Measurements from ENCODE around the gene VAV1. TPM values are rescaled to one million over a fixed set of nuclear protein-coding genes. Genes with fewer than 3 reads are reported as not detected.

The VAV1 gene
- total and polyA plus RNA-seq, 9 of the 15 experiments (the other 6 are each of a cell fraction or from before 2014, with no cell fraction given): 0.46 to 20.1 (median 11.1) TPM

DNA sequence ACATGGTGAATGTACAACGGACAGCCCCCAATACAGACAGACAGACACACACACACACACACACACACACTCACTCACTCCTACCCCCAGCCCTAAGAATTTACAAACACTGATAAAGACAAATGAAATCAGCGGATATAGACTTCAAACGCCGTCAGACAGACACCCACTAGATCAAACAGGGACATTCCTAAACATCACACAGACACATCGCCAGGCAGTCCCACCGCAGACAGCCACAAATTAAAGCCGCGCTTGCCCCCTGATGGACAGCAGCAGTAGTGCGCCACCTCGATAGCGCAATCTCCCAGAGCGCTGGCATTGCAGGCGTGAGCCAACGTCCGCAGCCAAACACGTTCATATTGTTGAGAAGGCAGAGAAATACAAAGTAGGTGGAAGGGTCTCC, 90.2 kb downstream of the VAV1 start (continued):
- TF ChIP-seq MEF2D (tag; conservative IDR thresholded peaks at IDR 0.05; ENCODE audit: low read depth) (no peak), SMAD3 (CRISPR knock-in tag; conservative IDR thresholded peaks at IDR 0.05) (no peak), POLR2AphosphoS5 (IDR thresholded peaks at IDR 0.05; ENCODE audit: control insufficient read depth, insufficient read depth, low read depth, low read length) (no peak), CTCFL (IDR thresholded peaks at IDR 0.05; ENCODE audit: borderline replicate concordance, insufficient read depth, low read depth, low read length, poor library complexity, severe bottlenecking) (no peak), PRMT5 (CRISPR knock-in tag; IDR thresholded peaks at IDR 0.05) (no peak), EHMT2 (IDR thresholded peaks at IDR 0.05) (no peak), NFXL1 (CRISPR knock-in tag; IDR thresholded peaks at IDR 0.05) (no peak), BCL6 (CRISPR knock-in tag; IDR thresholded peaks at IDR 0.05) (no peak), POLR3G (IDR thresholded peaks at IDR 0.05; ENCODE audit: extremely low read depth, insufficient read length, insufficient replicate concordance) (no peak), RNF2 (IDR thresholded peaks at IDR 0.05) (no peak), ETV5 (CRISPR knock-in tag; IDR thresholded peaks at IDR 0.05; ENCODE audit: low read depth) (no peak), RBM17 (IDR thresholded peaks at IDR 0.05; ENCODE audit: borderline replicate concordance, low read depth, low read length) (no peak), CBX3 (IDR thresholded peaks at IDR 0.05; ENCODE audit: borderline replicate concordance in 1 of 2, low read length in 2 of 2) (peak in 1 of 2 experiments; percentile 64; a peak in 1 of 3 replicates), ZNF668 (CRISPR knock-in tag; IDR thresholded peaks at IDR 0.05) (no peak), HES1 (IDR thresholded peaks at IDR 0.05; ENCODE audit: low read depth) (no peak)
- TF ChIP-seq, protein P1, sequence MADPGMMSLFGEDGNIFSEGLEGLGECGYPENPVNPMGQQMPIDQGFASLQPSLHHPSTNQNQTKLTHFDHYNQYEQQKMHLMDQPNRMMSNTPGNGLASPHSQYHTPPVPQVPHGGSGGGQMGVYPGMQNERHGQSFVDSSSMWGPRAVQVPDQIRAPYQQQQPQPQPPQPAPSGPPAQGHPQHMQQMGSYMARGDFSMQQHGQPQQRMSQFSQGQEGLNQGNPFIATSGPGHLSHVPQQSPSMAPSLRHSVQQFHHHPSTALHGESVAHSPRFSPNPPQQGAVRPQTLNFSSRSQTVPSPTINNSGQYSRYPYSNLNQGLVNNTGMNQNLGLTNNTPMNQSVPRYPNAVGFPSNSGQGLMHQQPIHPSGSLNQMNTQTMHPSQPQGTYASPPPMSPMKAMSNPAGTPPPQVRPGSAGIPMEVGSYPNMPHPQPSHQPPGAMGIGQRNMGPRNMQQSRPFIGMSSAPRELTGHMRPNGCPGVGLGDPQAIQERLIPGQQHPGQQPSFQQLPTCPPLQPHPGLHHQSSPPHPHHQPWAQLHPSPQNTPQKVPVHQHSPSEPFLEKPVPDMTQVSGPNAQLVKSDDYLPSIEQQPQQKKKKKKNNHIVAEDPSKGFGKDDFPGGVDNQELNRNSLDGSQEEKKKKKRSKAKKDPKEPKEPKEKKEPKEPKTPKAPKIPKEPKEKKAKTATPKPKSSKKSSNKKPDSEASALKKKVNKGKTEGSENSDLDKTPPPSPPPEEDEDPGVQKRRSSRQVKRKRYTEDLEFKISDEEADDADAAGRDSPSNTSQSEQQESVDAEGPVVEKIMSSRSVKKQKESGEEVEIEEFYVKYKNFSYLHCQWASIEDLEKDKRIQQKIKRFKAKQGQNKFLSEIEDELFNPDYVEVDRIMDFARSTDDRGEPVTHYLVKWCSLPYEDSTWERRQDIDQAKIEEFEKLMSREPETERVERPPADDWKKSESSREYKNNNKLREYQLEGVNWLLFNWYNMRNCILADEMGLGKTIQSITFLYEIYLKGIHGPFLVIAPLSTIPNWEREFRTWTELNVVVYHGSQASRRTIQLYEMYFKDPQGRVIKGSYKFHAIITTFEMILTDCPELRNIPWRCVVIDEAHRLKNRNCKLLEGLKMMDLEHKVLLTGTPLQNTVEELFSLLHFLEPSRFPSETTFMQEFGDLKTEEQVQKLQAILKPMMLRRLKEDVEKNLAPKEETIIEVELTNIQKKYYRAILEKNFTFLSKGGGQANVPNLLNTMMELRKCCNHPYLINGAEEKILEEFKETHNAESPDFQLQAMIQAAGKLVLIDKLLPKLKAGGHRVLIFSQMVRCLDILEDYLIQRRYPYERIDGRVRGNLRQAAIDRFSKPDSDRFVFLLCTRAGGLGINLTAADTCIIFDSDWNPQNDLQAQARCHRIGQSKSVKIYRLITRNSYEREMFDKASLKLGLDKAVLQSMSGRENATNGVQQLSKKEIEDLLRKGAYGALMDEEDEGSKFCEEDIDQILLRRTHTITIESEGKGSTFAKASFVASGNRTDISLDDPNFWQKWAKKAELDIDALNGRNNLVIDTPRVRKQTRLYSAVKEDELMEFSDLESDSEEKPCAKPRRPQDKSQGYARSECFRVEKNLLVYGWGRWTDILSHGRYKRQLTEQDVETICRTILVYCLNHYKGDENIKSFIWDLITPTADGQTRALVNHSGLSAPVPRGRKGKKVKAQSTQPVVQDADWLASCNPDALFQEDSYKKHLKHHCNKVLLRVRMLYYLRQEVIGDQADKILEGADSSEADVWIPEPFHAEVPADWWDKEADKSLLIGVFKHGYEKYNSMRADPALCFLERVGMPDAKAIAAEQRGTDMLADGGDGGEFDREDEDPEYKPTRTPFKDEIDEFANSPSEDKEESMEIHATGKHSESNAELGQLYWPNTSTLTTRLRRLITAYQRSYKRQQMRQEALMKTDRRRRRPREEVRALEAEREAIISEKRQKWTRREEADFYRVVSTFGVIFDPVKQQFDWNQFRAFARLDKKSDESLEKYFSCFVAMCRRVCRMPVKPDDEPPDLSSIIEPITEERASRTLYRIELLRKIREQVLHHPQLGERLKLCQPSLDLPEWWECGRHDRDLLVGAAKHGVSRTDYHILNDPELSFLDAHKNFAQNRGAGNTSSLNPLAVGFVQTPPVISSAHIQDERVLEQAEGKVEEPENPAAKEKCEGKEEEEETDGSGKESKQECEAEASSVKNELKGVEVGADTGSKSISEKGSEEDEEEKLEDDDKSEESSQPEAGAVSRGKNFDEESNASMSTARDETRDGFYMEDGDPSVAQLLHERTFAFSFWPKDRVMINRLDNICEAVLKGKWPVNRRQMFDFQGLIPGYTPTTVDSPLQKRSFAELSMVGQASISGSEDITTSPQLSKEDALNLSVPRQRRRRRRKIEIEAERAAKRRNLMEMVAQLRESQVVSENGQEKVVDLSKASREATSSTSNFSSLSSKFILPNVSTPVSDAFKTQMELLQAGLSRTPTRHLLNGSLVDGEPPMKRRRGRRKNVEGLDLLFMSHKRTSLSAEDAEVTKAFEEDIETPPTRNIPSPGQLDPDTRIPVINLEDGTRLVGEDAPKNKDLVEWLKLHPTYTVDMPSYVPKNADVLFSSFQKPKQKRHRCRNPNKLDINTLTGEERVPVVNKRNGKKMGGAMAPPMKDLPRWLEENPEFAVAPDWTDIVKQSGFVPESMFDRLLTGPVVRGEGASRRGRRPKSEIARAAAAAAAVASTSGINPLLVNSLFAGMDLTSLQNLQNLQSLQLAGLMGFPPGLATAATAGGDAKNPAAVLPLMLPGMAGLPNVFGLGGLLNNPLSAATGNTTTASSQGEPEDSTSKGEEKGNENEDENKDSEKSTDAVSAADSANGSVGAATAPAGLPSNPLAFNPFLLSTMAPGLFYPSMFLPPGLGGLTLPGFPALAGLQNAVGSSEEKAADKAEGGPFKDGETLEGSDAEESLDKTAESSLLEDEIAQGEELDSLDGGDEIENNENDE (IDR thresholded peaks at IDR 0.05; ENCODE audit: low read depth, low read length): no peak

All from K562 (cell line).